ENCODE data around the gene DHRS7B. TPM values are rescaled to one million over a fixed set of nuclear protein-coding genes. Genes with fewer than 3 reads are reported as not detected.

DHRS7B gene
- polyA plus RNA-seq, 1 of the 3 experiments (the other 2 are of a cell fraction) = 17.8 TPM

- no peak for DNase-seq
- Histone ChIP-seq H2AFZ (ENCODE audit: low read depth) (peak overlapping the region; percentile 63; the same call in 1 of the 2 replicates), H3K4me2 (peak overlapping the region; percentile 27; the same call in 1 of the 2 replicates), H3F3A (replicated peaks; ENCODE audit: insufficient read depth) (no peaks in the 10 kb centered on the region), H3K9me2 (no peaks in the 10 kb centered on the region), H3K27me3 (ENCODE audit: insufficient read depth) (no peaks in the 10 kb centered on the region; the same call in 1 of the 2 replicates), H3K27ac (ENCODE audit: low read depth in 2 of 2, low read length in 1 of 2) (no peak overlapping the region), H3K4me1 (ENCODE audit: control insufficient read depth in 1 of 2, insufficient read depth in 2 of 2, low read depth in 1 of 2, low read length in 1 of 2) (no peaks in the 10 kb centered on the region), H3K79me2 (ENCODE audit: insufficient read depth) (no peaks in the 10 kb centered on the region), H3K36me3 (replicated peaks in 1 of 2; ENCODE audit: control insufficient read depth in 1 of 2, insufficient read depth in 2 of 2, low read length in 1 of 2) (no peaks in the 10 kb centered on the region), H3K9ac (no peak overlapping the region), H4K20me1 (ENCODE audit: insufficient read depth) (no peaks in the 10 kb centered on the region), H3K4me3 (ENCODE audit: low read depth in 2 of 2, low read length in 1 of 2) (peak overlapping the region in 1 of 2 experiments; percentile 30; a peak in 1 of 4 replicates), H3K9me3 (no peaks in the 10 kb centered on the region)
- no peak for TF ChIP-seq EP300 (IDR thresholded peaks at IDR 0.05; ENCODE audit: borderline replicate concordance in 1 of 2, low read depth in 1 of 2, low read length in 1 of 2)
- no peak for TF ChIP-seq ZBTB33 (IDR thresholded peaks at IDR 0.05; ENCODE audit: borderline replicate concordance, low read depth)
- TF ChIP-seq TAF1 (IDR thresholded peaks at IDR 0.05; ENCODE audit: borderline replicate concordance, low read depth, low read length) = no peak
- no peak for TF ChIP-seq FOXJ3 (CRISPR knock-in tag; IDR thresholded peaks at IDR 0.05)
- no peak for TF ChIP-seq NRF1 (IDR thresholded peaks at IDR 0.05; ENCODE audit: low read depth, low read length)
- no peak for TF ChIP-seq MEF2A (IDR thresholded peaks at IDR 0.05; ENCODE audit: borderline replicate concordance, low read depth)
- no peak for TF ChIP-seq RAD21 (IDR thresholded peaks at IDR 0.05; ENCODE audit: low read length)
- TF ChIP-seq ELF1 (IDR thresholded peaks at IDR 0.05) = no peak
- TF ChIP-seq MXI1 (IDR thresholded peaks at IDR 0.05; ENCODE audit: low read depth, low read length) = no peak
- no peak for TF ChIP-seq FOXM1 (IDR thresholded peaks at IDR 0.05; ENCODE audit: low read depth)
- TF ChIP-seq REST (IDR thresholded peaks at IDR 0.05; ENCODE audit: low read depth, low read length) = no peak
- no peak for TF ChIP-seq RCOR1 (IDR thresholded peaks at IDR 0.05; ENCODE audit: low read length)
- TF ChIP-seq MAX (IDR thresholded peaks at IDR 0.05; ENCODE audit: low read depth) = no peak
- no peak for TF ChIP-seq USF1 (IDR thresholded peaks at IDR 0.05; ENCODE audit: borderline replicate concordance, low read depth)
- no peak for TF ChIP-seq RFX5 (IDR thresholded peaks at IDR 0.05; ENCODE audit: low read length)
- CTCF ChIA-PET = interaction anchor here (0.6 to 5.1 kb wide), 43 partner anchors 8 to 400 kb away, joined by 3 to 33 read pairs (median 4); partner anchors contain the start of genes NATD1 and TMEM11
- POLR2A ChIA-PET = no interaction called here
- WGBS (ENCODE audit: low lambda C conversion rate) = 0% methylated on average over 5 of the region's 5 CpGs
Measured at GRCh38 chr17:21119919-21120249, 6.9 kb upstream of the DHRS7B start.

Measured in SK-N-SH (cell line).